ENCODE measurements around the gene MCAM. TPM values are rescaled to one million over a fixed set of nuclear protein-coding genes. Genes with fewer than 3 reads are reported as not detected.

MCAM gene
- total and polyA plus RNA-seq, 10 of the 15 experiments (the other 5 are each of a cell fraction or from before 2014, with no cell fraction given) = 3.1 to 19.7 (median 9.3) TPM

GRCh38 chr11:119338318-119338890 is 21.5 kb upstream of the MCAM start (continued):
- no peak for TF ChIP-seq ZBTB40 (IDR thresholded peaks at IDR 0.05; ENCODE audit: borderline replicate concordance)
- TF ChIP-seq SKIL (IDR thresholded peaks at IDR 0.05; ENCODE audit: low read depth, poor library complexity, severe bottlenecking) = no peak
- no peak for TF ChIP-seq ZNF622 (IDR thresholded peaks at IDR 0.05)
- no peak for TF ChIP-seq RAD51 (IDR thresholded peaks at IDR 0.05)
- no peak for TF ChIP-seq CBX3 (IDR thresholded peaks at IDR 0.05; ENCODE audit: borderline replicate concordance, low read depth)
- no peak for TF ChIP-seq ZBED1 (IDR thresholded peaks at IDR 0.05; ENCODE audit: borderline replicate concordance)
- no peak for TF ChIP-seq CREB1 (IDR thresholded peaks at IDR 0.05; ENCODE audit: low read depth)
- TF ChIP-seq ZNF687 (IDR thresholded peaks at IDR 0.05) = no peak
- no peak for TF ChIP-seq HDAC6 (IDR thresholded peaks at IDR 0.05; ENCODE audit: unreplicated experiment)
- TF ChIP-seq EED (IDR thresholded peaks at IDR 0.05; ENCODE audit: low read depth) = no peak
- TF ChIP-seq BCLAF1 (IDR thresholded peaks at IDR 0.05) = no peak
- no peak for TF ChIP-seq ZBTB33 (IDR thresholded peaks at IDR 0.05)
- TF ChIP-seq MYC (IDR thresholded peaks at IDR 0.05; ENCODE audit: insufficient read depth, insufficient read length, insufficient replicate concordance, low read length, severe bottlenecking) = no peak
- TF ChIP-seq ASH2L (IDR thresholded peaks at IDR 0.05; ENCODE audit: borderline replicate concordance, low read depth) = no peak

Measured in GM12878 (cell line).